Stomach (tissue), 4 donors: ENCODE data around the gene CDRT4.
"Not testable (repeated sequence)": the region's sequence is repeated elsewhere in the genome, so short reads cannot be mapped to it uniquely, and the experiment has no call there.

Experiments
- CTCF ChIP-seq, 7 experiments: fragments of 450-650 bp in 4 of 7; fragments of 200-600 bp in 3 of 7; sonication (generic) in 3 of 7; IDR thresholded peaks; one replicate each; pipeline ENCODE4 v1.5.1; 2016 to 2019; ENCODE audit warnings: antibody characterized with exemption in 7 of 7, control low read depth in 2 of 7, mild to moderate bottlenecking in 1 of 7
- EP300 ChIP-seq: sonication (generic); formaldehyde crosslinking; IDR thresholded peaks from one replicate; pipeline ENCODE4 v1.6.1; 2017; ENCODE audit warnings: antibody characterized with exemption
- POLR2A ChIP-seq, 4 donors: fragments of 450-650 bp; IDR thresholded peaks; one replicate each; pipeline ENCODE4 v1.6.1; 2016; ENCODE audit warnings: antibody characterized with exemption in 4 of 4, control low read depth in 2 of 4, mild to moderate bottlenecking in 1 of 4, moderate library complexity in 1 of 4
- POLR2AphosphoS5 ChIP-seq, 3 donors: sonication (generic); formaldehyde crosslinking; IDR thresholded peaks; one replicate each; pipeline ENCODE4 v1.6.1; 2016; ENCODE audit warnings: antibody characterized with exemption in 3 of 3

- TF ChIP-seq CTCF (IDR thresholded peaks at IDR 0.05); POLR2A (IDR thresholded peaks at IDR 0.05); POLR2AphosphoS5 (IDR thresholded peaks at IDR 0.05); EP300: not testable (repeated sequence)
These were observed 28.0 kb downstream of the CDRT4 start for GRCh38 chr17:15439205-15439985.
